ENCODE data around the gene GPR31.

- no peak for TF ChIP-seq GATAD2A (IDR thresholded peaks at IDR 0.05)
- TF ChIP-seq NKRF (IDR thresholded peaks at IDR 0.05; ENCODE audit: borderline replicate concordance): no peak
- TF ChIP-seq JUN (IDR thresholded peaks at IDR 0.05; ENCODE audit: borderline replicate concordance, low read depth, low read length): no peak
- no peak for TF ChIP-seq JUN (CRISPR knock-in tag; IDR thresholded peaks at IDR 0.05; ENCODE audit: borderline replicate concordance)
- TF ChIP-seq E2F4 (CRISPR knock-in tag; IDR thresholded peaks at IDR 0.05; ENCODE audit: low read depth): no peak
These were observed 6.5 kb upstream of the GPR31 start for GRCh38 chr6:167164261-167164660.

Data from K562 (cell line).